ENCODE measurements around the gene OGFR.

OGFR gene

DNA sequence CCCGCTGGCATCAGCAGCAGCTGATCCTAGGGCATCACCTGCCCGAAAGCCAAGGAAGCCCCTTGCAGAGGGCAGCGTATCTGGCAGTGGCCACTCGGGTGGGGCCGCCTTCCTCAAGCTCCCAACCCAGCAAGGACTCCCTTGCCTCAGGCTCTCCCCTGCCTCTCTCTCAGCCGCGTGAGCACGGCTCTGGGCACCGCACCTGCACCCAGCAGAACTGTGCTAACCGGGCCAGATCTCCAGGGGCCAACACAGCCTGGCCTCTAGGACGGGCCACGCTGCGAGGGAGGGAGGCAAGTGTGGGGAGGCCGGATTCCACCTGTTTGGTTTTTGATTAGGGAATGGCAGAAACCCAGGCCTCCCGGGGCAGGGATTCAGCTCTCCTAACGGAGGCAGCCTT is 20.1 kb upstream of the OGFR start:
- DNase-seq (ENCODE audit: low read depth), result no peak

DNA sequence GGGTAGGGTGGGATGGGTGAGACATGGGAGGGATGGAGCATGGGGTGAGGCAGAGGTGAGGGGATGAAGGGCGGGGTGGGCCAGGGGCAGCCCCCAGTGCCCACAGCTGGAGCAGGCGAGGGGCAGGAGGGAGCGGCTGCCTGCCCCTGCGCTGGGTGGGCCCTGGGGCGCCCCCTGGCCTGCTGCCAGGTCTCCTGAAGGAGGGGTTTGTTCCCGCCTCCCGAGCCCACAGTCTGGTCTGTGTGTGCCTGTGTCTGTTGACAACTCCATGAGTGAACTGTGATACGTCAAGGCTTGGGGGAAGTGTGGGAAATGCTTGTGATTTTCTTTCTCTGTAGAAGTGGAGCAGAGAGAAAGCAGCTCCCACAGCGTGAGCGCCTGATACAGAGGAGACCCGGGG is 19.2 kb upstream of the OGFR start:
- DNase-seq (ENCODE audit: low read depth), result no peak

DNA sequence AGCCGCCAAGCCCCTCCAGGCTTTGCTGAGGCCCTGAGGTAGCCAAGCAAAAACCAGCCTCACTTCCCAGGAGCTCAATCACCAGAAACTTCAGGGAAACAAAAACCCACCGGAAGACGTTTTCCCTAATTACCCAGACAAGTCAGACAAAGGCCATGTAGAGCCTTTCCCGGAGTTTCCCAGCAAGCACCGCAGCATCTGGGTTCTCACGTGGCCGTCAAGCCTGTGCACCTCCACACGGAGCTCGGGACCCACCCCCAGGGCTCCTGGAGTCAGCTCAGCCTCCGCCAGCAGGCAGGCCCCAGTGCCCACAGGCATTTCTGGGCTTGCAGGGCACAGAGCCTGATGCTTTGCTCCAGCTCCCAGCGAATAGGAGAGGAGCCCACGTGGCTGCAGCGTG is 18.5 kb upstream of the OGFR start:
- no peak for DNase-seq (ENCODE audit: low read depth)

DNA sequence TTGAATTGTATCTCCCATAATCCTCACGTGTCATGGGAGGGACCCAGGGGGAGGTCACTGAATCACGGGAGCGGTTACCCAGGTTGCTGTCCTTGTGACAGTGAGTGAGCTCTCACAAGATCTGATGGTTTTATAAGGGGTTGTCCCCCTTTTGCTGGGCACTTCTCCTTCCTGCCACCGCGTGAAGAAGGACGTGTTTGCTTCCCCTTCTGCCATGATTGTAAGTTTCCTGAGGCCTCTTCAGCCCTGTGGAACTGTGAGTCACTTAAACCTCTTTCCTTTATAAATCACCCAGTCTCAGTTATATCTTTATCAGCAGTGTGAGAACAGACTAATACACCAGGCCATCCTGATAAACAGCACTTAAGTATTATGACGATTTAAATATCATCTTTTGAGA is 17.3 kb upstream of the OGFR start:
- DNase-seq (ENCODE audit: low read depth), result no peak

DNA sequence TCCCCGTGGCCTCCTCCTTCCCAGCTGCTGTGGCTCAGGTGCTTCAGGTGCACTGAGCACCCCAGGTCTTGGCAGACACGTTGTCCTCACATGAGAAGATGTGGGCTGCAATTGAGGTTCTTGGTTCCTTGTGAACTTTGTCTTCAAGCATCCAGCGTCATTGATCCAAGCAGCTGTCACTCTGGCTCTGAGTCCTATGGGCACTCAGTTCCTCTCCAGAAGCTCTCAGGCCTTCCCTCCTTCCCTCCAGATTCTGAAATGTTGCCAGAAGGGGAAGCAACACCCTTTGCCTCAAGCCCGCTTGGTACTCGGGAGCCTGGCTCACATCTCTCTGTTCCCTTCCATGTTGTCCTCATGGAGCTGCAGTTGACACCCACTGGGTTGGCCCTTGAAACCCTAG is 16.8 kb upstream of the OGFR start:
- DNase-seq (ENCODE audit: low read depth), result no peak

DNA sequence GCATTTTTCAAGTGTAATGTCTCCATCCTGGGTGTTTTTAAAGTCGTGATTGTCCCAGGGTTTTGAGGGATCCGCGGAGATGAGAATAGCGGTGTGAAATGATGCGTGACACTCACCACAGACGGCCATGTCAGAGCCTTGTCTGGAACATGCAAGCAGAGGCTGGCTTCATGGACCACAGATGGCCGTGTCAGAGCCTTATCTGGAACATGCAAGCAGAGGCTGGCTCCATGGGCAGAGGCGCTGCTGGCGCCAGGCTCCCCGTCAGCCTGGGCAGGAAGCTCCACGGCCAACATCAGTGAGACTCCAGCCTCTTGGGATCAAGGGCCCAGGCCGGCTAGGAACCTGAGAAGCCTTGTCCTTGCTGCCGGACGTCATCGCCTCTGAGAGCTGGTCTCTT is 16.0 kb upstream of the OGFR start:
- DNase-seq (ENCODE audit: low read depth), result no peak

DNA sequence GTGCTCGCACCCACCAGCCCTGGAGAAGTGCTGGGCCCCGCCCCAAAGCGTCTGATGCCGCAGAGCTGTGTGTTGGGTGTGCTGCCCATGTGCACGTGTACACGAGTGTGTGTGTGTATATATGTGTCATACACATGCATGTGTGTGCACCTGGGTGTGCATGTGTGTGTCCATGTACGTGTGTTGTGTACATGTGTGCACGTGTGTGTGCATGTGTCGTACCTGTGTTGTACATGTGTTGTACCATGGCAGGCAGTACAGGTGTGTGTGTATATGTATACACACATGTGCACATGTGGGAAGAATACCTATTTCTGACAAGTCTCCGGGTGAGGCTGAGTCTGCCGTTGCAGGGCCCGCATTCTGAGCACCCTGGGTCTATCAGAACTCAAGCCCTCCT is 14.6 kb upstream of the OGFR start:
- no peak for DNase-seq (ENCODE audit: low read depth)

DNA sequence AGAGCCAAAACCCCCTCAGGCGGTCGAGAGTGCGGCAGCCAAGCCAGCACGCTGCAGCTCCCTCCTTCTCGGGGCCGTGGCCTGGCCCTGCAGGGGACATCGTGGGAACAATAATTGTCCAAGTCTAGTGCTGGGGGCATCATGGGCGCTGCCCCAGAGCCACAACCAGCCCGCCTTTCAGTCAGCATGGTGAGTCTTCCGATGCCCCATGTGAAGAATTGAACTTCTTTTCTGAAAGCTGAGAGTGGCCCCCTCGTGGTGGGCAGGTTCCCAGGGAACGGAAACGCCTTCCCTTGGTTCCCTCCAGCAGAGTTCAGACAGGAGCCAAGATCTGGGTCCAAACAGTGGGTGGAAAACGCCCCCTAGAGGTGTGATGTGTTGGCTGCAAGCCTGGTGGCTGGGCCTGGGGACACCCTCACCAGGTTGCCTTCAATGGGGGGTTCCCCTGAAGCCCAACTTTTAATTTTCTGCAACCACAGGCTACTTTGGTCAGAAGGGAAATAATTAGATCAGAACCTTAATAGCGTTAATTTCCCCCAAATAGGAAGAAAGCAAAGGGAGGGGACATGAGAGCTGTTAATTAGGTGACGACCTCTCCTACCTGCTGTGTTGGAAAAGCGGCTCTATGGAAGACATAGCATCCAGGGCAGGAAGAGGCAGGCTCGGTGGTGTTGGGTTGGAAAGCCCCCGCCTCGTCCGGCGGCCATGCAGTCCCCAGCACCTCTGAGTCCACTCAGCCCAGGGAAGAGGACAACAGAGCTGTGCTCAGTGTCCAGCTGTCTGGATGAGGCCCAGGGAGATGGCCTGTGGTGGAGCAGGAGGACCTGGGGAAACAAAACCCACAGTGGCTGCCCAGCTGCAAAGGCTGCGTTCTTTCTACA is 13.1 kb upstream of the OGFR start:
- DNase-seq (ENCODE audit: low read depth), result peak; percentile 63

DNA sequence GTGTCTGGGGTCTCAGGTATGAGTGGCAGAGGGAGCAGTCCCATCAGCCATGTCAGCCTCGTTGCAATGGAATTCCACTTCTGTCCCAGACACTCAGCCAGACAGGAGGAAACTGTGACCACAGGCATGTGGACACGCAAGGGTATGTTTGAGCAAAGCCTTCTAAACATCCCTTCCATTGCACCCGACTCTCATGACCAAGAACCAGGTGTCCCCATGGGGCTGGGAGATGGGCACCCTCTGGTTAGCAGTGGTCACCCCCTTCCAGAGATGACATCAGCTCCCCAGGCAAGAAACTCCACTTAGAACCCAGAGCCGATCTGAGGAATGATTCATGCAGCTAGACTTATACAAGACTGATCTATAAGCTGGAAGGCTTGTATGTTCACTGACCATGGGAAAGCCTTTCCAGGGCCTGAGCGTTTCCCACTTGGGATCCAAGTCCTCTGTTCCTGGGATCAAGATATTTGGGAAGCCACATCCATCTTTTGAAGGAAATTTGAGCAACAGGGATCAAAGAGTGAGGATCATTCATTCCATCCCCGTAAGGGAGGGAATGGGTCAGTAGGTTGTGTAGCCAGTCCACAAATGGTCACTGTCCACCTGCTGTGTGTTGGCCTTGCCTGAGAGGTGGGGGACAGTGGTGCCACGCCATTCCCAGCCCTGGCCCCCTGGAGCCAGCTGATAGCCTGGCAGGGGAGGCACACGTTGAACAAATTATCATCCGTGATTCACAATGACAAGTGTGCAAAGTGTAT is 12.3 kb upstream of the OGFR start:
- no peak for DNase-seq (ENCODE audit: low read depth)

DNA sequence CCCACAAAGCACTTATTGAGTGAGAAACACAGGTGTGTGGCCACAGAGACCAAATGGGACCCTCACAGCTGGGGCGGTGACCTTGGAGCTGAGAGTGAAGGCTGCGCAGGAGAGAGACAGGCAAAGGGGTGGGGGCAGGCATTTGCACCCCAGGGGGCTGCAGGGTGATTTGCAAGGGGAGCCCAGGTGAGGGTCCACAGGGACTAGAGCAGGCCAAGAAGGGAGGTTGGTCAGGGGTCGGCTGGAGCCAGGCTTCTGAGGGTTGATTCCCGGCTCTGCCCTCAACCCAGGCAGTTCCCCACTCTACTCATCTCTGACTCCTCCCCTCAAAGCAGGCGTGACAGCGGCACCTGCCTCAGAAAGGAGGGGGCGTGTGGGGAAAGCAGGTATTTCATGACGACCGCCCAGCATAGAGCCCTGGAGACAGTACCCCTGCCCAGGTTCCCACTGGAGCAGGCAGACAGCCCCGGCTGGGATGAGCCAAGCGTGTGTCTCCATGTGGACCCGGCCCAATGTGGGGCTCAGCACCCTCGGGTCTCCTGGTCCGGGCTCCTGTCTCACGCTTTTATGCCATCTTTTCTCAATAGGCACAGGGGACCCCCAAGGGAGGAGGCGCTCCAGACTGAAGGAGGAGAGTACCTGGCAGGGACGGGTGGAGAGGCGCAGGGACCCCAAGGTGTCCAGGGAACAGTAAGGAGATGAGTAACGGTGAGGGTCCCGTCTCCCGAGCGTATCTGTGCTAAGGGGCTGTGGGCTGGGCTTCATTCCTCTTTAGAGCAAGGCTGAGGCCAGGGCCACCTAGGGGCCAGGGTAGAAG is 11.5 kb upstream of the OGFR start:
- no peak for DNase-seq (ENCODE audit: low read depth)

DNA sequence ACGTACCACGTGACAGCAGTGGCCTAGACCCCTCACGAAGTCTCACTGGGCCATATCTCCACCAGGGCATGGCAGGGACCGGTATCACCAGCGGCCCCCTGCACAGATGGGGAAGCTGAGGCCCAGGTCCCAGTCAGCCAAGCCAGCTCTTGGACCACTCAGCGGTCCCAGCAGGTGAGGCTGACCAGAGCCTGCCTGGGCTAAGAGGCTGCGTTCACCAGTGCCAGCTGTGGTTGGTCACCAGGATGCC is 11.0 kb upstream of the OGFR start:
- no peak for DNase-seq (ENCODE audit: low read depth)

DNA sequence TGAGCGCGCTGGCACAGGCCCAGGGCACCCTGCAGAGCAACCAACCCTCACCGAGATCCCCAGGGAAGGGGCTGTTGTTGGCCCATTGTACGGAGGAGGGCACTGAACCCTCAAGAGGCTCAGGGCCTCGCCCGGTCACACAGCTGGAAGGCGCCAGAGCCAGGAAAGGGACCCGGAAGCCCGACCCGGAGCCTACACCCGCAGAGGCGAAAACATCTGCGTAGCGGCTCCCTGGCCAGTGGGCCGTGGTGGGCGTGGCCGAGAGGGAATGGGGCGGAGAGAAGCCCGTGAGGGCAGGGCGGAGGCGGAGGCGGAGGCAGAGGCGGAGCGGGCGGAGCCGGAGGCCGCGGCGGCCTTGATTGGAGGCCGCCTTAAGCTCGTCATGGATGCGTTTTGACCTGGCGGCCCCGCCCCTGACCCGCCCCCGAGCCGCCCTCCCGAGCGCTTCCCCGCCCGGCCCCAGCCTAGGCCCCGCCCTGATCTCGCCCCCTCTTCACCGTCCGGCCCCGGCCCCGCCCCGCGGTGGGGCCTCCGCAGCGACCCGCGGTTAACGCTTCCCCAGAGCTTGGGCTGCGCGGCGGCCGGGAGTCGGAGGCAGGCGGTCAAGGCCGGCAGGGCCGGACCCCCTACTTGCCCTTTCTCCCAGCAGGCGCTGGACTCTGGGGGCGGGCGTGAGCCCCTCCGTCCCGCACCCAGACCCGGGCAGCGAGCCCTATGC is 10.5 kb upstream of the OGFR start:
- DNase-seq (ENCODE audit: low read depth), result peak; percentile 84

DNA sequence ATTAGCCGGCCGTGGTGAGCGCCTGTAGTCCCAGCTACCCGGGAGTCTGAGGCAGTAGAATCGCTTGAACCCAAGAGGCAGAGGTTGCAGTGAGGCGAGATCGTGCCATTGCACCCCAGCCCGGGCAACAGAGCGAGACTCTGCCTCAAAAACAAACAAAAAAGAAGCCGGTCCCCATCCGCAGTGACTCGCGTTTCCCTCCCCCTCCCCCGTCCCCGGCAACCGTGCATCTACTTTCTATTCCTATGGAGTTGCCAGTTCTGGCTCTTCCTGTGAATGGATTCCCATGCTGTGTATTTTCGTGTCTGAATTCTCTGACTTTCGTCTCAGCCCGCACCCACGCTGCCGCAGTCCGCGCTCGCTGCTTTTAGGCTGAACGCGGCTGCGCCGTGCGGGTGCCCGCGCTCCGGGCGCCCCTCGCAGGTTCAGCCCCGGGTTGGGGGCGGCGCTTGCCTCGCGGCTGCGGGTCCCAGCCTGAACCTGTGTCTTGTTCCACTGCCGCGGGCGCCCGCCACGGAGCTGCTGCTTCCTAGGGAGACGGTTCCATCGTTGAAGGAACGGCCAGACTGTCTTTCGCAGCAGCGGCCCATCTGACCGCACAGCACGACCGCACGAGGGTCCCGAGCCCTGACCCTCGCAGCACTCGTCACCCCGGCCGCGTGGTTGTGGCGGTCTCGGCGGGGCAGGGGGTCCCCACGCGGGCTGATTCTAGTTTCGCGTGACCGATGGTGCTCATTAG is 9.4 kb upstream of the OGFR start:
- peak; percentile 60 for DNase-seq (ENCODE audit: low read depth)

DNA sequence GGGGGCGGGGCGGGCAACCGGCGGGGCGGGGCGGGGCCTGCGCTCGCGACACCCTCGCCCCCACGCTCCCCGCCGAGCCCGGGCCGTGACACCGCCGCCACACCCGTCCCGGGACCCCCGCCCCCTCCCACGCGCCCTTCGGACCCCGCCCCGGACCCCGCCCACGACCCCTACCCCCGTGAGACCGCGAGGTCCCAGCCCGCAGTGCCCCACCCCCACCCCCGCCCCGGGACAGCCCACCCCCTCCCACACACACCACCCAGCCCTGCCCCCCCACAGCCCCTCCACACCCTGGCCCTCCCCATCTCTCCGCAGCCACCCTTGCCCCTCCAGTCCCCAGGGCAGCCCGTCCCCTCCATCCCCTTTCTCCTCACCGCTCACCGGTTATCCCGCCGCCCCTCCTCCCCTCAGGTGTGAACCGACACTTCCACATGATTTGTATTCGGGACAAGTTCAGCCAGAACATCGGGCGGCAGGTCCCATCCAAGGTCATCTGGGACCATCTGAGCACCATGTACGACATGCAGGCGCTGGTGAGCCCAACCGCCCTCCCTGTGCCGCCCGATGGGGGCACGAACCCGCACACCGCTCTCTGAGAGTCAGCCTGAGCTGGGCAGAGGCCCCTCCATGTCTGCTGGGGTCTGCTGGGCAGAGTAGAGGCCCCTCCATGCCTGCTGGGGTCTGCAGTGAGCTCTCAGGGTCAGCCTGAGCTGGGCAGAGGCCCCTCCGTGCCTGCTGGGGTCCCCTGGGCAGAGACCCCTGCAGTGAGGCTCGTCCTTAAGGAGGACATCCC is 7.7 kb upstream of the OGFR start:
- DNase-seq (ENCODE audit: low read depth), result no peak

DNA sequence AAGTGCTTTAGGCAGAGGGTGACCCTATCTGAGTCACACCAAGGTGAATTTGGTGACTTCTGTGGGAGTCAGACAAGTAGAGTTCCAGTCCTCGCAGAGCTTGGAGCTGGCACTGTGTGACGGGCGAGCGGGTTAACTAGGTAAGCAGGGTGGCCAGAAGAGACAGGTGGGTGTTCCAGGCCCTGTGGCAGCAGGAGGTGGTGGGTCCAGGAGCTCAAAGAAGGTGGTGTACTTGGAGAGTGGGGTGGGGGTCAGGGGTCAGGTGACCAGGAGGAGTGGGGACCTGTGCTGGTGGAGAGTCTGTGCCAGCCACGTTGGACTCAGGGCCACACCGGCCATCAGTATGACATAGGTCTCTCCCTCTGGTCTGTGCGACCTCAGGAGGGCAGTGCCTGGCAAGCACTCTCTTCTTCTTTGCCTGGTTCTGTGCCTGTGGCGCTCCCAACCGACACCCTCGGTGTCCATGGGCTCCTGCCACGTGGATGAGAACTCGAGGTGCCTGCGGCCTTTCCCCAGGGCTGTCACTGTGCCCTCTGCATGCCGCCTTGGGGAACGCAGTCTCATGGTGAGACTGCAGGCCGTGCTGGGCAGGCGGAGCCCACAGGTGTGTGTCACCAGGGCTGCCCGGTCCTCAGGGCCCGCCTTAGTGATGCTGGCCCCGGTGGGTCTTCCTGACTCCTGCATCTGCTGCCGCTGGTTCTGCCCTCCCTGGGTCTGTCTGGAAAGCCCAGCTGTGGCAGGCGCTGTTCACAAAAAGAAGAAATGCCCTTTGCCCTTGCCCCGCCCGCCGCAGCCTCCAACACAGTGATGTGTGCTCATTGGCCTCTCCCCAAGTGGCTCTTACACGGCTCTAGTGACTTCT is 6.7 kb upstream of the OGFR start:
- DNase-seq (ENCODE audit: low read depth), result no peak

DNA sequence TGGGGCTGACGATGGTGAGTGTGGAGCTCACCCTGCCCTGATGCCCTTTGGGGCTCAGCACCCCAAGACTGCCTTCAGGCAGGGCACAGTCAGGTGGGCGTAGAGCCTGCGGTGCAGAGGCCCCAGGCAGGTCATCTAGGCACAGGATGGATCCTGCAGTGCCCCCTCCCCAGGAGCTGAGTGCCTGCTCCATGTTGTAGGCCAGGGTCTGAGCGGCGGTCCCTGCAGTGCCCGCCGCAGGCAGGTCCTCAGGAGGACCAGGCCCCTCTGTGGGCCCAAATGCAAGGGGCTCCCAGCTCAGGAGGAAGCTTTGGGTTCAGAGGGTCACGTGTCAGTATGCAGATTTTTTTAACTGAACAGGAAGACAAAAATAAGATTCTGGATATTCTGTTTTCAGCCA is 5.6 kb upstream of the OGFR start:
- no peak for DNase-seq (ENCODE audit: low read depth)

DNA sequence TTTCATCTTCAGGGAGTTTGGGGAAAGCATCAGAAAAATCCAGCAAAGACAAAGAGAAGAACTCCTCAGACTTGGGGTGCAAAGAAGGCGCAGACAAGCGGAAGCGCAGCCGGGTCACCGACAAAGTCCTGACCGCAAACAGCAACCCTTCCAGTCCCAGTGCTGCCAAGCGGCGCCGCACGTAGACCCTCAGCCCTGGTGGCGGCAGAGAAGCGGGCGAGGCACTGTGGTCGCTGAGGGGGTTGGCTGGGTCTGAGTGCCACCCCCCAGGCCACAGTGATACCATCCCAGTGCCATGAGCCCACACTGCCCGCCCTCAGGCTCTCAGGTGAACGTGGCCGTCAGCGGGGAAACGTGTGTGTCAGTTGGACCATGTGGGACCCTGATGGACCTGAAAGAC is 5.2 kb upstream of the OGFR start:
- DNase-seq (ENCODE audit: low read depth), result no peak

DNA sequence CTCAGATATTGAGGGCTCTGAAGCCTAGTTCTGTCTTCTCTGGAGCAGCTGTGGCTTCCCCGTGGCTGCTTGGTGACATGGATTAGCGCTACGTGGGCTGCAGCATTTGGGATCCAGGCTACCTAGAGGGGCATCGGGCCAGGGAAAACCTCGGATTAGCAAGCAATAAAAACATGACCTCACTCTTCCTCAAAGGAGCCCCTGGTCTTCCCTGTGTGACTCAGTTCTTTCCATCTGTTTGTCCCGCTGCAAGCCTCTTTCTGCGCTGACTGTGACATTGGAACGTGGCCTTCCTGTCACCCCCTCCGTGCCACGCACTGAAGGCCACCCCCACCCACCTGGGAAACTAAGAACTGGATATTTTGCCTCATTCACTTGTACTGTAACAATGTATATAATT is 4.8 kb upstream of the OGFR start:
- DNase-seq (ENCODE audit: low read depth), result no peak

DNA sequence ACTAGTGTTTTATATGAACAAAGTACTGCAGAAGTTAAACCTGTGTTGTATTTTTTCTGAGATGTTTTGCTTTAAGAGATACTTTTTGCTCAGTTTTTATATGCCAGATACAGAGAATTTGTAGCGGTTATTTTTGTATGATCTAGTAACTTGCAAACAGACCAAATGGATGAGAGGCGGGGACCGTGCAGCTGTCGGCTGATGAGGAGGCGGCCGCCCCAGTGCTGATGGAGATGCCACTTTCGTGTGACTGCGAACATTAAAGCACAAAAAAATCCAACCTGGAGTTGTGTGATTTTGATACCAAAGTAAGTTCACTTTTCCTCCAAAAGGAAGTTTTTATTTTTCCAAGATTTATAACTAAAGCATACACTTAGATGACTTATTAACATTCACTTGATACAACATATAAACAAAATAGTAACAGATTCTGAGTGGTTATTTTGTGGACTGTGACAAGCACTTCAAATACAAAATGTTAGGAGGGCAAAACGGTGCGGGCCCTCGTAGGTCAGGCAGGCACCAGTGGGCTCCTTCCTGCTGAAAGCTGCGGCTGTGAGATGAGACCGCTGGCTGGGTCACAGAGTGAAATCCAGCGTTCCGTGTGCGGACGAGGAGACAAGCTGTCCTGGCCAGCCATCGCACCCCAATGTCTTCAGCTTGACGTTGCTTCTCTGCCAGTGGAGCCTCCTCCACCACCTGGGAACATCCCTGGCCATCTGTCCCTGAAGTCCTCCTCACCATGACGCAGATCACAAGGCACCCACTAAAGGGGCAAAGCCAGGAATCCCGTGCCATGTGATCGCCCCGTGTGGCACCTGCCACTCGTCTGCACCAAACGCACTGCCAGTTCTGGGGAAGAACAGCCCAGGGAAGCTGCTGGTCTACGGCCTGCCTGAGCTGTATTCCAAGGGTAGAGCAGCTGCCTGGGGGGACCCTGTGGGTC is 4.0 kb upstream of the OGFR start:
- no peak for DNase-seq (ENCODE audit: low read depth)
